GM21423 (cell line): ENCODE measurements around the gene SLC5A1.
"Not testable (repeated sequence)": the region's sequence is repeated elsewhere in the genome, so short reads cannot be mapped to it uniquely, and the experiment has no call there.

Experiments
- ATAC-seq: cut with Tn5 transposase; IDR thresholded peaks from one replicate; pipeline ENCODE4 v1.9.1; 2021; ENCODE audit warnings: mild to moderate bottlenecking, moderate library complexity; ENCODE audit not compliant: unreplicated experiment

SLC5A1 gene

DNA sequence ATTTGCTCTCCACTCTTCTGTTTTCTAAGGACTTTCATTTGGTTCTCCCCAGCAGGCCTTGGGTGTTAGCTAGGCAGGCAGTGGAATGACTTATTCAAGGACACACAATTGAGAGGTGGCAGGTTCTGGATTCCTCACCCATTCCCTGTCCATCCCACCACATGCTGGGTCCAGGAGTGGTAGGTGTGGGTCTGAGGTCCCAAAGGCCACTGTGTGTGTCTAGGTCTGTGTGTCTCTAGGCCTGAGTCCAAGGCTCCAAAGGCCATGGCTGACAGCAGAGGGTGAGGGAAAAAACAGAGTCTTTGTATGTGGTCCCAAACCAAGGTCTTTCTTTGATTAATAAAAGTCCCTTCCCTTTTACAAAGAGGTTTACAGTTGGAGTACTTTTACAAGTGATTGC lies 40.8 kb downstream of the SLC5A1 start:
- ATAC-seq: no peak

DNA sequence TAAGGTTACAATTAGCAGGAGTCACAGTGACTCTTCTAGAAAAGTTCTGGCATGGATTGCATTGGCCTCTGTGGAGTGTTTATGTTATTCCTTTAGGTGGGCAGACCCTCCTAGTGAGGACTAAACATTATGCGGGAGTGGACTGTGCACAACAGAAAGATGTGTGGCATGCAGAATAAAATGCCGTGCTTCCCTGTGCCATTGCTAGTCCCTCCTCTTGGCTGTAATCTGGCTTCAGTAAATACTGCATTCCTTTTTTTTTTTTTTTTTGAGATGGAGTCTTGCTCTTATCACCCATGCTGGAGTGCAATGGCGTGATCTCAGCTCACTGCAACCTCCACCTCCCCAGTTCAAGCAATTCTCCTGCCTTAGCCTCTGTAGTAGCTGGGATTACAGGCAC lies 45.0 kb downstream of the SLC5A1 start:
- ATAC-seq: no peak

DNA sequence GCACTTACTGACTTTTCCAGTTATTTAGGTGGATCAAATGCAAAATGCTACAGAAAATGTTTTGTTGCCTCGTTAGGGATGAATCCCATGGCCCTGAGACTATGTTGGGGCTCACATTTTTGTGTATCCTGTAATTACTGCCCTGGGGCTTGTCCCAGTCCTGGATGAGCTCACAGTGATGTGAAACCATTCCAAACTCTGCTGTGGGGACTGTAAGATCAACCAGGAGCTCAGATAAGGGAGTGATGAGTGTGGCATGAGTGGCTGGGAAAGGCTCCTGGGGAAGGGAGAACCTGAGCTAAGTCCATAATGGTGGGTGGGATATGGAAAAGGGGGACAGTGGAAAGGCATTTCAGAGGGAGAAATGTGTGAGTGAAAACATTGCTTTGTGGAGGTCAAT lies 54.0 kb downstream of the SLC5A1 start:
- no peak for ATAC-seq

DNA sequence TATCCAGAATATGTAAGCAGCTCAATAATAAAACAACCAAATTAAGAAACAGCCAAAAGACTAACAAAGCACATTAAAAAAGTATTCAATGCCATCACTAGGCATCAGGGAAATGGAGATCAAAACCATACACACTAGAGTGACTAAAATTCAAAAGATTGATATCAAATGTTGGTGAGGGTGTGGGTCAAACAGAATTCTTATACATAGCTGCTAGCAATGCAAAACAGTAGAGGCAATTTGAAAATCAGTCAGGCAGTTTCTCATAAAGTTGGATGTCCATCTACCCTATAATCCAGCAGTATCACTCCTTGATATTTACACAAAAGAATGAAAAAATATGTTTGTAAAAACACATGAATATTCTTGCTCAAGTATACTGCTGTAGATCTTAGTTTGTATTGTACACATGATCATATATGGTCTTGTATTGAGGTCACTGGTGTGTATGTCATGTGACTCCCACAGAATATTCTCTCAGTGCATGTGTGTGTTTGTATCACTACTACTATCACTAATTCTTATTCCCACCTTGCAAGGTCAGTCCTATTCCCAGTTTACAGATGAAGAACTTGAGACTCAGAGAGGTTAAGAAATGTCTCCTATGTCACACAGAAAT lies 54.9 kb downstream of the SLC5A1 start:
- ATAC-seq: no peak

DNA sequence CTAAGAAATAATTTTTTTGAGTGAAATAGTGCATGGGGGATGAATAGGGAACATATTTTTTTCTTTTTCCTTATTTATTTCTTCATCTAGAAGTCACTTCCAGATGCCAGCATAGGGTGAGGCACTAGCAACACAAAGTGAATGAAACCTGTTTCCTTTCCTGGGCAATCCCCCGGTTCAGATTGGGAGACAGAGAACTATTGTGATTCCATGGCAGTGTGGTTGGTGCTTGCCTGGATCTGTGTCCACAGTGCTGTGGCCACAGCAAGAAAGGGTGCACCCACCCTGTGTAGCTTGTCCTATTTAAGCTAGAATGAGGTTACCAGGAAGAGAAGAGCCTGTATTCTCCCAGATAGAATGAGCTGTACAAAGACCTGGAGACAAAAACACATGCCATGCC lies 57.6 kb downstream of the SLC5A1 start:
- ATAC-seq: no peak

DNA sequence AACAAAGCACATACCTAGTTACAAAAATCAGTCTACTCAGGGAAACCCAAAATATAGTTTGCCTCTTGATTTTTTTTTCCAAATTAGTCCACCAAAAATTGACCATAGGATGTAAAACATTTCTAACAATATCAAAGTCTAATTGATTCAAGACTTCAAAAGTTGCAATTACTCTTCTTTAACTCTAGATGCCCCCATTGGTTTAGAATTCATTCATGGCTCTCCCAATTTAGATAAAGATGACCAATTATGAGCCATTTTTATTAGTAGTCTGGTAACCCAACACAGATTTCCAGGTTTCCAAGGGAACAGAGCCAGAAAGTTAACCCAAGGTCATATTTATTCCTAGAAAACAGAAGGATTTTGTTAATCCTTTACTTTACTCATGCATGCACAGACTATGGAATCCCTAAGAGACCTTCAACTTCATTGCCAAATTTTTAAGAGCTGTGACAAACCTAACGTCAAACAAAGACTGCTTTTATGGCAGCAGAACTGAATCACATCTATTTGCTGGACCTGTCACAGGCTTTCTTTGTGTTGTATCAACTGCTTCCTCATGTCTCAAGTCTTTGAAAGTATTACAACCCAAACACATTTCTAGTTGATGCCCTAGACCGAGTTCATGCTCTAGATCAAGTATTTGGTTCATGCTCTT lies 60.7 kb downstream of the SLC5A1 start:
- no peak for ATAC-seq

DNA sequence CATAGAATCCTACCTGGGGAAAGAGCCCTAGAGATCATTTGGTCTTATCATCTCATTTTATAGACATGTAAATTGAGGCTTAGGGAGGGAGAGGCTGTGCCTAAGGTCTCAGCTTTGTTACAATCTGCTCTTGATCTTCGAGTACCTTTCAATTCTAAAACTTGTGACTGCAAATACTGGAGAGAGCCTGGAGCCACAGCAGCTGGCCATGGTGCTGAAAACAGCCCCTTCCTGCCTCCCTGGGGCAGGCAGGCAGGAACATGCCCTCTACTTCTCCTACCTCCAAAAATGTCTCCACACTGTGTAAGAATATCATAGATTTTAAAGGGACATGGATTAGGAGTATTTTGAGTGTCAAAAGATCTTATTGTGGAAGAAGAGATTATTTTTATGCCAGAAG lies 63.9 kb downstream of the SLC5A1 start:
- ATAC-seq: no peak

DNA sequence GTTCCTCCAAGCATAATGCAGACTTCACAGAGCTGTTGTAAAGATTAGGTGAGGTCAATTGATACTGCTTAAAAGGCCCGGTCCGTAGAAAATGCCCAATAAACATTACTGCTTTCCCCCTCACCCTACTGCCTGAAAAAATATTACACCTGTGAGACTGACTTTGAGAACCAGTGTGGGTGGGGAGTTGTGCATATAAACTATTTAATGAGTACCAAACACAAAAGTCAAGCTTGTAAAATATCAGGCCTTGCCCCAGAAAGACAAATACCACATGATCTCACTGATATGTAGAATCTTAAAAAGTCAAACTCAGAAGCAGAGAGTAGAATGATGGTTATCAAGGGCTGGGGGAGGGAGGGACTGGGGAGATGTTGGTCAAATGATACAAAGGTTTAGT lies 69.3 kb downstream of the SLC5A1 start:
- ATAC-seq: no peak

DNA sequence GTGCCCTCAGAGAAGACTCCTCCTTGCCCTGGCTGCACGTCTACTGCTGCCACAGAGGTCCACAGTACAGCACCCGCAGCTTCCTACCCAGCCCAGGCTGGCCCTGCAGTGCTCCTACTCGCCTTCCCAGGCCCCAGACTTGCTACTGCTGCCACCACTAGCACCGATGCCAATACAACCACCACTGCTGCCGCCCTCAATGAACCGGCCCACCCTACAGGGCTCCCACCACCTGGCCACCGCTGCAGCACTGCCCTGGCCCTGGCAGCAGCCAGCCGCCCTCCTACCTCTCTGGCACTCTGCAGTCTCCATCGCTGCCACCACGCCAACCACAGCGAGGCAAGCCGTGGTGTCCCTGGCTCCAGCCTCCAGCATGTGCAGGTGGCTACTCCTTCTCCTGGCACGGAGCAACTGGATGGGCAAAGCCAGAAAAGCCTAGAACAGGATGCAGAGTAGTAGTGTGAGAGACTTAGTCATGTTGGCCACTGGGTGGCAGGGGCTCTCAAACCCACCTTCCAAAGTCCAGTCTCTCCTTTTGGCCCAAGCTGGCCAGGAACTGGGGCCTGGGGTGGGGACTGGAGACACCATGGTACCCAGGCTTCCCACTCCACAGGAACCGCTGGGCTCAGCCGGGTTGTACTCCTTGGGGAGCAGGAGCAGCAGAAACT lies 76.6 kb downstream of the SLC5A1 start:
- no peak for ATAC-seq

DNA sequence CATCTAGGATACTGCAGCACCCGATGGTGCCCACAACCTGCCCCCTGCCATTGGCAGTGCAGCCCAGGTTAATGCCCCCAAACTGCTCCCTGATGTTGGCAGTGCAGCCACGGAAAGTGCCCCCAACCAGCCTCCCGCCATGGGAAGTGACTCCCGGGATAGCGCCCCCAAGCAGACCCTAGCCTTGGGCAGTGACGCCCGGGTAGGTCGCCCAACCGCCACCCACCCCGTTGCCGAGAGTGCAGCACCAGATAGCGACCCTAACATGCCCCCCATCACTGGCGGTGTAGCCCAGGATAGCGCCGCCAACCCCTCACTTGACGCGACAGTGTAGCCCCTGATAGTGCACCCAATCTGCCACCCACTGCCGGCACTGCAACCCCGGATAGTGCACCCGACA lies 77.5 kb downstream of the SLC5A1 start:
- ATAC-seq: no peak

DNA sequence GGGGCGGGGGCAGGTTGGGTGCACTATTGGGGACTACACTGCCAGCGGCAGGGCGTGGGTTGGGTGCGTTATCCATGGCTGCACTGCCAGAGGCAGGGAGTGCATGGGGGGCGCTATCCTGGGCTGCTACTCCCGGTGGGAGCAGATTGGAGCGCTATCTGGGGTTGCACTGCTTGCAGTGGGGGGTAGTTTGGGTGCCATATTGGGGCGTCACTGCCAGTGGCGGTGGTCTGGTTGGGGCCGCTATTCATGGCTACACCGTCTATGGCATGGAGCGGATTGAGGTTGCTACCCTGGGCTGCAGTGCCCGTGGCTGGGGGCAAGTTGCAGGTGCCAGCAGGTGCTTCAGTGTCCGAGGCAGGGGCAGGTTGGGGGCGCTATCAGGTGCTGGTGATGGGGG lies 79.8 kb downstream of the SLC5A1 start:
- ATAC-seq: no peak

DNA sequence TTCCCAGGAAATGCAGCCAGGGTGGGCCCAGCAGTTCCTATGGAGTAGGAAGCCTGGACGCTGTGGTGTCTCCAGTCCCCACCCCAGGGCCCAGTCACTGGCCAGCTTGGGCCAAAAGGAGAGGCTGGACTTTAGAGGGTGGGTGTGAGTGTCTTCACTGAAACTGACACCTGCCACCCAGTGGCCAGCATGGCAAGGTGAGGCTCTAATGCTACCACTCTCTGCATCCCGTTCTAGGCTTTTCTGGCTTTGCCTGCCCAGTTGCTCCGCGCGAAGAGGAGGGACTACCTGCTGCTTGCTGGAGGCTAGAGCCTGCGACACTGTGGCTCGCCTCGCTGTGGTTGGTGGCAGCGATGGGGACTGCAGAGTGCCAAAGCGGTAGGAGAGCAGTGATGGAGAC lies 80.6 kb downstream of the SLC5A1 start:
- ATAC-seq: no peak

DNA sequence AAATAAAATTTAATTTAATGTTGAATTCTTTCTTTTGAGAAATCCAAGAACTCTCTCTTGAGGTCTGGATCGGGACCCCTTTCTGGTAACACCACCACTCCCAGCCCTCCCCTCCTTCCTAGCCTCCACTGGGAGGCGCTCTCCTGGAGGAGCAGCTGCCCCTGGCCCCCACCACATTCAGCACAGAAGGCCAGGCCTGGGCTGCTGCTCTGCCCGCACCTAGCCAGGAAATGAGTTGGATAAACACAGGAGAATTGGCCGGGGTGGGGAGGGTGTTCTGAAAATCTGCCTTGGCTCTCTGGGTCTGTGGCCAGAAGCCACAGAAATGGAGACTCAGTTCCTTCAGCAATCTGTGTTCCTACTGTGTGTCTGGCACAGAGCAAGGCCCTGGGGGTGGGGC lies 84.8 kb downstream of the SLC5A1 start:
- ATAC-seq: no peak

DNA sequence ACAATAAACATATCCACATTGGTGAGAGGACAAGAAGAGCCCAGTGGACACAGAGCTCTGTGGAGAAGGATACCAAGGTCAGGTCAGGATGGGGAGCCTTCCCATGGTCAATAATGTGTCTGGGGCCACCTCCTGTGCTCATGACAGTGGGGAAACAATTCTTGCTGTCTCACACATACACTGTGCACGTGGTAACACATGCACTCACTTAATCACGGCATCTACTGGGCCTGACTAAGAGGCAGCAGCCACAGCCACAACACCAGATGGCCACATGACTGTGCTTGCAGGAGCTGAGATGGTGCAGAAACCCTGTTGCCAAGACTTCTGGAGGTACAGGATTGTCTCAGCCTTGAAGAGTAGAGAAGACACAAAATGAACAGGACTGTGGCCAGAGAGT lies 87.4 kb downstream of the SLC5A1 start:
- no peak for ATAC-seq

DNA sequence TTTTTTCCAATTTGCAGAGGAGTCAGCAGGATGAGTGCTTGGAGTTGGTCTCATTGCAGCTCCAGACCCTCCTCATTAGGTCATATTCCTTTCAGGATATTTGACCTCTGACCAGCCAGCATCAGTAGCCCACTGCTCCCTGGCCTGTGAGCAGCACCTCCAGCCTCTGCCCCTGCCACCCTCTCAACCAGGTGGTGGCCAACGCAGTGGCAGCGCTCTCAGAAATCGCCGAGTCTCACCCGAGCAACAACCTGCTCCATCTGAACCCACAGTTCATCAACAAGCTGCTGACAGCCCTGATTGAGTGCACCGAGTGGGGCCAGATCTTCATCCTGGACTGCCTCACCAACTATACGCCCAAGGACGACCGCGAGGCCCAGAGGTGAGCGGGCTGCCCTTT lies 89.1 kb downstream of the SLC5A1 start:
- no peak for ATAC-seq

DNA sequence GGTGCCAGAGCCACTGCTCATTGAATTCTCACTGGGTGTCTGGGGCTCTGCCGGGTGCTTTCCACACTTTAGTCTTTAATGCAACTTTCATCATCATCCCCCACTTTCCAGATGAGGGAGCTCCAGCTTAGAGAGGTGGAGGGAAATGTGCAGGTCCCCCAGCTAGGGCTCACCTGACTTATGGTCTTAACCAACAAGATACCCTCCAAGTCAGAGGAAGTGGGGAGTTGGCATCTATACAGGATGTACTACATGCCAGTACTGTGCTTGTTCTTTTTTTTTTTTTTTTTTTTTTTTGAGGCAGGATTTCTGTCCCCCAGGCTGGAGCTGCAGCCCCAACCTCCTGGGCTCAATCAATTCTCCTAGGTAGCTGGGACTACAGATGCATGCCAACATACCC lies 89.7 kb downstream of the SLC5A1 start:
- no peak for ATAC-seq

DNA sequence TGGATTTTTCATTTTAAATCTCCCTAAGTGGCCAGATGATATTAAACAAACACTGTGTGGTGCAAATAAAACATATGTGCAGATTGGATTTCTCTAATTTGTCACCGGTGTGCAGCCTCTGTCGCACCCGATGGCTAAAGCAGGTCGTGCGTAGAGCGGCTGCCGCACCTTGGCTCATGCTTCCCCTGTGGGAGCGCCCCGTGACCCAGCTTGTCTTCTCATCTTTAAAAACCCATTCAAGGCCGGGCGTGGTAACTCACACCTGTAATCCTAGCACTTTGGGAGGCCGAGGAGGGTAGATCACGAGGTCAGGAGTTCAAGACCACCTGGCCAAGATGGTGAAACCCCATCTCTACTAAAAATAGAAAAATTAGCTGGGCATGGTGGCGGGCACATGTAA lies 91.7 kb downstream of the SLC5A1 start:
- ATAC-seq: not testable (repeated sequence)

DNA sequence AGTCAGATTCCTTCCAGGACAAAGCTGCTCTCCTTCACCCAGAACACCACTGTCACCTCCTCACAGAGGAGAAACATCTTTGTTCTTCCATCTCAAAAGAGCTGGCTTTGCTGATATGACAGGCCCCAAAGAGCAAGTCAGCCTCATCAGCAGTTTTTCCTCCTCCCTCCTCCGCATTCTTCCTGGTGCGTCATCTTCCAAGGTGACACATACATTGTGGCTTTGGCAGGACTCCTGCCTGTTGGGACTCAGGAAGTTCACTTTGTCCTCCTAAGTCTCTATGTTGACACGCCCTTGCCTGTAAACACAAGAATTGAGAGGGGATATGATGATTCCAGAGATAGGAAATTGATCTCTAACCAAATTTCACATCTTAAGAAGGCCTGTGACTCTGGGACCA lies 92.9 kb downstream of the SLC5A1 start:
- not testable (repeated sequence) for ATAC-seq

DNA sequence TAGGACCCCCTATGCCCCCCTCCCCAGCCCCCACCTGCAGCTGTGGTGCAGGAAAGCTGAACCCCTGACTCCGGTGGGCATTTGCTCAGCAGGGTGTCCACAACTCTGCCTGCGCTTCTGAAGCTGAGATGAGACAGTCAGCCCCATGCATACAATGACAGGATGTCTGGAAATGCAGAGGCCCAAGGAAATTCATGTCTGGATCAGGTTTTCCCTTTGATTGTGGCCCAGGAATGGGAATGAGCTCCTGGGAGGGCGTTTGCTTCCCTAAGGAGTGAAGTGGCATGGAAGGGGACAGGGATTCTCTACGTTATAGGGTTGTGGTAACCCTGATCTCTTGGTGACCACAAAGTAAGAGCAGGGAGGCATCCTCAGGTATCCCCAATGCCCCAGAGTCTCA lies 93.8 kb downstream of the SLC5A1 start:
- not testable (repeated sequence) for ATAC-seq

DNA sequence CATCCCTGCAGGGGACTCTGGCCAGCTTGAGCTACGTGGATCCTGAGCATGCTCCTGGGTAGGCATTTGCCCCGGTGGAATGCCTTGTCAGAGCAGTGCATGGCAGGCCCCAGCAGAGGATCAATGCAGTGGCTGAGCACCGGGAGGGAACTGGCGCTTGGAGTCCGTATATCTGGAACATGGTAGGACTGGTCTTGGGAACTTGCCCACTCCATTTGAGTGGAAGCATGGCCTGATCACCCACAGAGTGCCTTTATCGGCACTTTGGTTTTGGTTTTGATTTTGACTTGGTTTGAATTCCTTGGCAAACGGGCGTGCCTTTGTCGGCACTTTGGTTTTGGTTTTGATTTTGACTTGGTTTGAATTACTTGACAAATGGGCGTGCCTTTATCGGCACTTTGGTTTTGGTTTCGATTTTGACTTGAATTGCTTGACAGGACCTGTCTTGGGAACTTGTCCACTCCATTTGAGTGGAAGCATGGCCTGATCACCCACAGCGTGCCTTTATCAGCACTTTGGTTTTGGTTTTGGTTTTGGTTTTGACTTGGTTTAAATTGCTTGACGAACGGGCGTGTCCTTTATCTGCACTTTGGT lies 94.8 kb downstream of the SLC5A1 start:
- not testable (repeated sequence) for ATAC-seq

DNA sequence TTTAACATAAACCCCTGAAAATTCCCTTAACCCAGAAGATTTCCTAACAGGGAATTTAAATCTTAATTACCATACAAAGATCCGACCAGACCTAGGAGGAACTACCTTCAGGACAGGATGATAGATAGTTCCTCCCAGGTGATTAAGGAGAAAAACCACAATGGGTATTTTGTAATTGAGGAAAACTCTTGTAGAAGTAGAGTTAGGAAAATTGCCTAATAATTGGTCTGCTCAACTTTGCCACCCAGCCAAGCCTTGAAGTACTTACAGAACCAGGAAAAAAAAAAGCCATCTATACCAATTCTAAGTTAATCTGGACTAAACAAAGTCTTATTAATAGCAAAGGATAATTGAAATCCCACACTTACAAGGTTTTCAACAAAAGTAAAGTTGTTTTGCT lies 95.5 kb downstream of the SLC5A1 start:
- ATAC-seq: not testable (repeated sequence)

DNA sequence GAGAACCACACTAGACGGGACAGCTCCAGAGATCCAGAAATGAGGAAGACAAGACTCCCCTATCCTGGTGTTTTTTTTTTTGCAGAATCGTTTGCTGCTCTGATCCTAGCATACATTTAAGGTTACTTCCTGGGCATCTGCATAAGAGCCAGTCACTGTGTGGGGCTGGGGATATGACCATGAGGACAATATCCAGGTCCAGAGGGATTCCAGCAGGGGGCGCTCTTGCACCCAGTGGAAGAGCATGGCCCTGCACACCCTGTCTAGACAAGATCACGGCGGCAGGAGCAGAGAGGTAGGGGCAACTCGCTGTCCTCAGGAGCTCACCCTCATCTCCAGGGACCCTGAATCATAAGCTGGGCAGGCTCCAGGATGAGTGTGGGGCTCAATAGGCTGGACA lies 97.6 kb downstream of the SLC5A1 start:
- ATAC-seq: not testable (repeated sequence)
